ENCODE data around the gene RPL5.

The RPL5 gene

GRCh38 chr1:92843429-92844352 lies 11.9 kb downstream of the RPL5 start:
- H3K4me3 ChIP-seq (ENCODE audit: low read length), result no peak overlapping the region
- H3K36me3 ChIP-seq (ENCODE audit: control insufficient read depth, low read depth, low read length), result peaks cover 51% of the 10 kb centered on the region
- no peaks in the 10 kb centered on the region for H3K27me3 ChIP-seq (ENCODE audit: control insufficient read depth, insufficient read depth, low read length)
- no peak overlapping the region for H3K27ac ChIP-seq (ENCODE audit: low read length)
- no peaks in the 10 kb centered on the region for H3K9me3 ChIP-seq (ENCODE audit: control insufficient read depth, low read depth, low read length)
- no peak overlapping the region for H3K9ac ChIP-seq (ENCODE audit: low read length)
- H3K4me1 ChIP-seq (ENCODE audit: control insufficient read depth, low read depth, low read length), result no peaks in the 10 kb centered on the region

GRCh38 chr1:92844439-92844838 lies 12.6 kb downstream of the RPL5 start:
- no peak overlapping the region for H3K27ac ChIP-seq (ENCODE audit: low read length)
- peaks cover 43% of the 10 kb centered on the region for H3K36me3 ChIP-seq (ENCODE audit: control insufficient read depth, low read depth, low read length)
- no peaks in the 10 kb centered on the region for H3K9me3 ChIP-seq (ENCODE audit: control insufficient read depth, low read depth, low read length)
- no peak overlapping the region for H3K4me3 ChIP-seq (ENCODE audit: low read length)
- H3K27me3 ChIP-seq (ENCODE audit: control insufficient read depth, insufficient read depth, low read length), result no peaks in the 10 kb centered on the region
- H3K9ac ChIP-seq (ENCODE audit: low read length), result no peak overlapping the region
- no peaks in the 10 kb centered on the region for H3K4me1 ChIP-seq (ENCODE audit: control insufficient read depth, low read depth, low read length)

DNA sequence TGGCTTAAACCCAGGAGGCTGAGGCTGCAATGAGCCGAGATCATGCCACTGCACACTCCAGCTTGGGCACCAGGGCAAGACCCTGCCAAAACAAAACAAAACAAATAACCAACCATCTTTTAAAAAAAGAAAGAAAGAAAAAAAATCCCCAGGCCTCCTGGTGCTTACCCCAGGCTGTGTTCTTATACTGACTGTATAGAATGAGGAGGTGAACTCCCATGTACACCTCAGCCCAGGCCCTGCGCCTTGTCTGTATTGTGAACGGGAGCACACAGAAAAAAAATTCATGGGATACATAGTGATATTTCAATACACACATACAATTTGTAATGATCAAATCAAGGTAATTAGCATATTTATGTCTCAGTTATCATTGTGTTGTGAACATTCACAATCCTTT lies 14.1 kb downstream of the RPL5 start:
- peaks cover 29% of the 10 kb centered on the region for H3K36me3 ChIP-seq (ENCODE audit: control insufficient read depth, low read depth, low read length)
- H3K9ac ChIP-seq (ENCODE audit: low read length), result no peak overlapping the region
- no peak overlapping the region for H3K4me3 ChIP-seq (ENCODE audit: low read length)

DNA sequence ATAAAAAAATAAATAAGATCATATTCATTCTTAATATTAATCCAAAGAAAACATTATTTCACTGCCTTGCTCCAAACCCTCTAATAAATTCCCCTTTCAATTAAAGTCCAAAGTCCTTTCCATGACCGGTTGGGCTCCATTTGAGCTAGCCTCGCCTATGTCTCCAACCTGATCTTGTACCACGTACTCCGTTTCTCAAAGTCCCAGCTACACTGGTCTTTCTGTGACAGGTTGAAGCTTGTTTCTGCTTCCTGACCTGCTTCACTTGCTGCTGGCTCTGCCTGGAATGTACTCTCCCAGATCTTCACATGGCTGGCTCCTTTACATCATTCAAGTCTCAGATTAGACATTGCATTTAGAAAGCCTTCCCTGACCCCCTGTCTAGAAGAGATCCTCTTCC lies 16.4 kb downstream of the RPL5 start:
- Histone ChIP-seq H3K9ac (ENCODE audit: low read length) (no peak overlapping the region), H3K27me3 (ENCODE audit: control insufficient read depth, insufficient read depth, low read length) (no peaks in the 10 kb centered on the region), H3K36me3 (ENCODE audit: control insufficient read depth, low read depth, low read length) (peaks cover 7% of the 10 kb centered on the region)

More for the DNA sequence above, 14.1 kb downstream of the RPL5 start:
- no peaks in the 10 kb centered on the region for H3K27me3 ChIP-seq (ENCODE audit: control insufficient read depth, insufficient read depth, low read length)
- no peak overlapping the region for H3K27ac ChIP-seq (ENCODE audit: low read length)
- H3K9me3 ChIP-seq (ENCODE audit: control insufficient read depth, low read depth, low read length), result no peaks in the 10 kb centered on the region
- no peaks in the 10 kb centered on the region for H3K4me1 ChIP-seq (ENCODE audit: control insufficient read depth, low read depth, low read length)

DNA sequence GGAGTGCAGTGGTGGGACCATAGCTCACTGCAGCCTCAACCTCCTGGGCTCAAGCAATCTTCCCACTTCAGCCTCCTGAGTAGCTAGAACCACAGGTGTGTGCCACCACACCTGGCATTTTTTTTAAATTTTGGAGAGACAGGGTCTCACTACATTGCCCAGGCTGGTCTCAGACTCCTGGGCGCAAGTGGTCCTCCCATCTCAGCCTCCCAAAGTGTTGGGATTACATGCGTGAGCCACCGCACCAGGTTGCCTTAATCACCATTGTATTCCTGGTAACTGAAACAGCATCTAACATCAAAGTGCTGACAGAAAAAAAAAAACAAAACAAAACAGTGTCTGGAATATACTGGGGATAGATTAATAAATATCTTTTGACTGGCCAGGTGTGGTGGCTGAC lies 18.2 kb downstream of the RPL5 start:
- Histone ChIP-seq H3K4me1 (ENCODE audit: control insufficient read depth, low read depth, low read length) (no peaks in the 10 kb centered on the region), H3K27me3 (ENCODE audit: control insufficient read depth, insufficient read depth, low read length) (no peaks in the 10 kb centered on the region)

More for the DNA sequence above, 16.4 kb downstream of the RPL5 start:
- Histone ChIP-seq H3K4me1 (ENCODE audit: control insufficient read depth, low read depth, low read length) (no peaks in the 10 kb centered on the region), H3K27ac (ENCODE audit: low read length) (no peak overlapping the region), H3K9me3 (ENCODE audit: control insufficient read depth, low read depth, low read length) (no peaks in the 10 kb centered on the region), H3K4me3 (ENCODE audit: low read length) (no peak overlapping the region)

GRCh38 chr1:92851729-92852128 lies 19.9 kb downstream of the RPL5 start:
- H3K27ac ChIP-seq (ENCODE audit: low read length), result no peak overlapping the region
- no peaks in the 10 kb centered on the region for H3K4me1 ChIP-seq (ENCODE audit: control insufficient read depth, low read depth, low read length)
- H3K27me3 ChIP-seq (ENCODE audit: control insufficient read depth, insufficient read depth, low read length), result no peaks in the 10 kb centered on the region
- H3K4me3 ChIP-seq (ENCODE audit: low read length), result no peak overlapping the region
- no peaks in the 10 kb centered on the region for H3K36me3 ChIP-seq (ENCODE audit: control insufficient read depth, low read depth, low read length)
- H3K9ac ChIP-seq (ENCODE audit: low read length), result no peak overlapping the region
- H3K9me3 ChIP-seq (ENCODE audit: control insufficient read depth, low read depth, low read length), result no peaks in the 10 kb centered on the region

More for the DNA sequence above, 18.2 kb downstream of the RPL5 start:
- H3K9me3 ChIP-seq (ENCODE audit: control insufficient read depth, low read depth, low read length), result no peaks in the 10 kb centered on the region
- no peak overlapping the region for H3K27ac ChIP-seq (ENCODE audit: low read length)
- H3K4me3 ChIP-seq (ENCODE audit: low read length), result no peak overlapping the region
- H3K9ac ChIP-seq (ENCODE audit: low read length), result no peak overlapping the region
- no peaks in the 10 kb centered on the region for H3K36me3 ChIP-seq (ENCODE audit: control insufficient read depth, low read depth, low read length)

- H3K4me3 ChIP-seq (ENCODE audit: low read length), result no peak overlapping the region
- H3K27ac ChIP-seq (ENCODE audit: low read length), result no peak overlapping the region
- H3K27me3 ChIP-seq (ENCODE audit: control insufficient read depth, insufficient read depth, low read length), result no peaks in the 10 kb centered on the region
- no peaks in the 10 kb centered on the region for H3K36me3 ChIP-seq (ENCODE audit: control insufficient read depth, low read depth, low read length)
- no peaks in the 10 kb centered on the region for H3K4me1 ChIP-seq (ENCODE audit: control insufficient read depth, low read depth, low read length)
- no peaks in the 10 kb centered on the region for H3K9me3 ChIP-seq (ENCODE audit: control insufficient read depth, low read depth, low read length)
- H3K9ac ChIP-seq (ENCODE audit: low read length), result no peak overlapping the region
Observed at GRCh38 chr1:92853299-92853698, 21.5 kb downstream of the RPL5 start.

GRCh38 chr1:92854101-92854785 lies 22.4 kb downstream of the RPL5 start:
- Histone ChIP-seq H3K4me3 (ENCODE audit: low read length) (no peak overlapping the region), H3K4me1 (ENCODE audit: control insufficient read depth, low read depth, low read length) (no peaks in the 10 kb centered on the region), H3K9me3 (ENCODE audit: control insufficient read depth, low read depth, low read length) (no peaks in the 10 kb centered on the region), H3K27ac (ENCODE audit: low read length) (no peak overlapping the region), H3K9ac (ENCODE audit: low read length) (no peak overlapping the region), H3K27me3 (ENCODE audit: control insufficient read depth, insufficient read depth, low read length) (no peaks in the 10 kb centered on the region), H3K36me3 (ENCODE audit: control insufficient read depth, low read depth, low read length) (no peaks in the 10 kb centered on the region)

DNA sequence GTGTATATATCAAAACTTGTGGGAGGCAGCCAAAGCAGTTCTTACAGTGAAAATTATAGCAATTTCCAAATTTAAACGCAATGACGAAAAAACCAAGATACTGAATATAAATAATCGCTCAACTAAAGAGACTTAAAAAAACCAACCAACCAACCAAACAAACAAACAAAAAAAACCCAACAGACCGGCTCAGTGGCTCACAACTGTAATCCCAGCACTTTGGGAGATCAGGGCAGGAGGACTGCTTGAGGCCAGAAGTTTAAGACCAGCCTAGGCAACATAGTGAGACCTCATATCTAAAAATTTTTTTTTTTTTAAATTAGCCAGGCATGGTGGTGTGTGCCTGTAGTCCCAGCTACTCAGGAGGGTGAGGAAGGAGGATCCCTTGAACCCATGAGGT lies 23.4 kb downstream of the RPL5 start:
- no peaks in the 10 kb centered on the region for H3K9me3 ChIP-seq (ENCODE audit: control insufficient read depth, low read depth, low read length)
- no peak overlapping the region for H3K9ac ChIP-seq (ENCODE audit: low read length)
- no peaks in the 10 kb centered on the region for H3K36me3 ChIP-seq (ENCODE audit: control insufficient read depth, low read depth, low read length)
- no peak overlapping the region for H3K4me3 ChIP-seq (ENCODE audit: low read length)
- H3K27ac ChIP-seq (ENCODE audit: low read length), result no peak overlapping the region
- H3K27me3 ChIP-seq (ENCODE audit: control insufficient read depth, insufficient read depth, low read length), result no peaks in the 10 kb centered on the region
- H3K4me1 ChIP-seq (ENCODE audit: control insufficient read depth, low read depth, low read length), result no peaks in the 10 kb centered on the region

- H3K27ac ChIP-seq (ENCODE audit: low read length), result no peak overlapping the region
- H3K4me1 ChIP-seq (ENCODE audit: control insufficient read depth, low read depth, low read length), result no peaks in the 10 kb centered on the region
- no peaks in the 10 kb centered on the region for H3K27me3 ChIP-seq (ENCODE audit: control insufficient read depth, insufficient read depth, low read length)
- H3K36me3 ChIP-seq (ENCODE audit: control insufficient read depth, low read depth, low read length), result no peaks in the 10 kb centered on the region
- H3K9me3 ChIP-seq (ENCODE audit: control insufficient read depth, low read depth, low read length), result no peaks in the 10 kb centered on the region
- H3K4me3 ChIP-seq (ENCODE audit: low read length), result no peak overlapping the region
- H3K9ac ChIP-seq (ENCODE audit: low read length), result no peak overlapping the region
Observed at GRCh38 chr1:92857817-92858216, 26.0 kb downstream of the RPL5 start.

GRCh38 chr1:92858564-92859399 lies 26.9 kb downstream of the RPL5 start:
- no peaks in the 10 kb centered on the region for H3K4me1 ChIP-seq (ENCODE audit: control insufficient read depth, low read depth, low read length)
- no peak overlapping the region for H3K27ac ChIP-seq (ENCODE audit: low read length)
- H3K9me3 ChIP-seq (ENCODE audit: control insufficient read depth, low read depth, low read length), result no peaks in the 10 kb centered on the region
- H3K27me3 ChIP-seq (ENCODE audit: control insufficient read depth, insufficient read depth, low read length), result no peaks in the 10 kb centered on the region
- H3K36me3 ChIP-seq (ENCODE audit: control insufficient read depth, low read depth, low read length), result no peaks in the 10 kb centered on the region
- H3K4me3 ChIP-seq (ENCODE audit: low read length), result no peak overlapping the region
- no peak overlapping the region for H3K9ac ChIP-seq (ENCODE audit: low read length)
